GM12875 (cell line): ENCODE data around the gene ERVK3-1.
"Not testable (repeated sequence)": the region's sequence is repeated elsewhere in the genome, so short reads cannot be mapped to it uniquely, and the experiment has no call there.

Experiments used
- H3K4me3 ChIP-seq: one replicate; pipeline ENCODE4 v1.5.1; 2011; ENCODE audit warnings: low read depth, low read length, control low read depth
- CTCF ChIP-seq: IDR thresholded peaks from 2 replicates; pipeline ENCODE4 v1.5.1; 2011; ENCODE audit warnings: low read depth, mild to moderate bottlenecking, control low read depth, inconsistent platforms, low read length, moderate library complexity, borderline replicate concordance; ENCODE audit not compliant: insufficient read depth

ERVK3-1 gene

DNA sequence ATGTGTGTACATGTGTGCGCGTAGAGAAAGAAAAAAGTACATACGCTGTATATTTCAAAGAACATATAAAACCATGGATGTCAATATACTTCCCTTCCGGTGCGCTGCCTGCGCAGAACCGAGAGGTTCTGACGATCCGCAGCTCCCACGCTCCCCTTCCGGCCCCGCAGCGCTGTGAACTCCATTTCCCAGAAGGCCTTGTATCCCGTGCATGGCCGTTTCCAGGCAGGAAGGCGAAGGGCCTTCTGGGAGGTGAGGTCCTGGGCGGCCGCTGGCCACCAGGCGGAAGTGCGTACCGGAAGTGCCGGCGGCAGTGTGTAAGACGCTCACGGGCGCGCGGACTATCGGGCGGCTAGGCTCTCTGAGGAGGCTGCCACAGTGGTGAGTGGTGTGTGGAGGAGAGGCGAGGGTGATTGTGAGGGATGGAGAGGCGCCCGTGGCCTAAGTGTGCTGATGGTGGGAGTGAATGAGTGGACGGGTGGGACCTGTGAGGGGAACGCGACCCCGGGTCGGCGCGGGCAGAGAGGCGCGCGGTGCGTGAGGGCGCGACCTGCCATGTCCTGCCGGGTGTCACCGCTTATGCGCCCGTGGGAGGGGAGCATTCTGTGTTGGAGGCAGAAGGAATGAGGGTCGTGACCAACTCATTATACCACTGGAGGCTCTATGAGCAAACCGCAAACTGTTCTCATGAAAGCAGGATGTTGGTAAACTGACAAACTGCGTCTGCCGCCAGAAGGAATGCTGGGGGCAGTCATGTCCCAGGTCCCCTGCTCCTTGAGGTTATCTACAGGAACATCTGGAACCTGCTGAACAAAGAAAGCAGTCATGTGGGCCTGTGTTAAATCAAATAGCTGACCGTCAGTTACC, at the start of gene ERVK3-1:
Gene ERVK3-1, plus strand, starts transcription at position 313 of the 867 bp plus-strand sequence. CDS start 6,792 bp downstream, outside the sequence.
- TF ChIP-seq CTCF: no peak
- peak within 1 kb of the TSS; percentile 99 for H3K4me3 ChIP-seq

DNA sequence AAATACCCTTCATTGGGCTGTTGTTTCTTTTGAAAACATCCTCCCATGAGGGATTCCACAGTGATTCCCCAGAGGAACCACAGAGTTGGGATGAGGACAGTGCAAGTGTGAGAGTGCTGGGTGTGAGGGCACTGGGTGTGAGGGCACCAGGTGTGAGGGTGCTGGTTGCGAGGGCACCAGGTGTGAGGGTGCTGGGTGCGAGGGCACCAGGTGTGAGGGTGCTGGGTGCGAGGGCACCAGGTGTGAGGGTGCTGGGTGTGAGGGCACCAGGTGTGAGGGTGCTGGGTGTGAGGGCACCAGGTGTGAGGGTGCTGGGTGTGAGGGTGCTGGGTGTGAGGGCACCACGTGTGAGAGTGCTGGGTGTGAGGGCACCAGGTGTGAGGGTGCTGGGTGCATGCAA, 46.9 kb upstream of the ERVK3-1 start:
- H3K4me3 ChIP-seq: not testable (repeated sequence)

- no peak overlapping the region for H3K4me3 ChIP-seq
- no peak for TF ChIP-seq CTCF
Measured at GRCh38 chr19:58261600-58261967, 43.6 kb upstream of the ERVK3-1 start.

- TF ChIP-seq CTCF: no peak
- no peak overlapping the region for H3K4me3 ChIP-seq
Measured at GRCh38 chr19:58261968-58262921, 42.9 kb upstream of the ERVK3-1 start.

DNA sequence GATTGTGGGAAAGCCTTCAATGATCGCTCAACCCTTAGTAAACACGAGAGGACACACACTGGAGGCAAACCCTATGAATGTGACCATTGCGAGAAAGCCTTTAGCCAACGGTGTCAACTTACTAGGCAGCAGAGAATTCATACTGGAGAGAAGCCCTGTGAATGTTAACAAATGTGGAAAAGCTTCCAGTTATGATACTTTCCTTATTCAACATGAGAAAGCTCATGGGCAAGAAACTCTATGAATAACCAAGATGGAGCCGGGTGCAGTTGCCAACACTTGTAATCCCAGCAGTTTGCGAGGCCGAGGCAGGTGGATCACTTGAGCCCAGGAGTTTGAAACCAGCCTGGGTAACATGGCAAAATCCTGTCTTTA, 42.3 kb upstream of the ERVK3-1 start:
- TF ChIP-seq CTCF: no peak
- H3K4me3 ChIP-seq: no peak overlapping the region

- no peak overlapping the region for H3K4me3 ChIP-seq
- no peak for TF ChIP-seq CTCF
Measured at GRCh38 chr19:58265100-58265499, 40.1 kb upstream of the ERVK3-1 start.

- TF ChIP-seq CTCF: no peak
- no peak overlapping the region for H3K4me3 ChIP-seq
Measured at GRCh38 chr19:58268344-58268743, 36.8 kb upstream of the ERVK3-1 start.
